Activated CD8-positive, alpha-beta memory T cell treated with anti-CD3 and anti-CD28 coated beads for 4 hours (primary cell): ENCODE measurements around the gene ISOC2.
"Not testable (repeated sequence)": the region's sequence is repeated elsewhere in the genome, so short reads cannot be mapped to it uniquely, and the experiment has no call there.

Experiments used
- DNase-seq, 2 donors: peaks; one replicate each; pipeline ENCODE4 v3.0.0-alpha.2; 2020; ENCODE audit warnings: low read depth in 2 of 2

ISOC2 gene

GRCh38 chr19:55440411-55441105 is 20.9 kb downstream of the ISOC2 start:
- no peak for DNase-seq

GRCh38 chr19:55439052-55439451 is 22.4 kb downstream of the ISOC2 start:
- DNase-seq: no peak

DNA sequence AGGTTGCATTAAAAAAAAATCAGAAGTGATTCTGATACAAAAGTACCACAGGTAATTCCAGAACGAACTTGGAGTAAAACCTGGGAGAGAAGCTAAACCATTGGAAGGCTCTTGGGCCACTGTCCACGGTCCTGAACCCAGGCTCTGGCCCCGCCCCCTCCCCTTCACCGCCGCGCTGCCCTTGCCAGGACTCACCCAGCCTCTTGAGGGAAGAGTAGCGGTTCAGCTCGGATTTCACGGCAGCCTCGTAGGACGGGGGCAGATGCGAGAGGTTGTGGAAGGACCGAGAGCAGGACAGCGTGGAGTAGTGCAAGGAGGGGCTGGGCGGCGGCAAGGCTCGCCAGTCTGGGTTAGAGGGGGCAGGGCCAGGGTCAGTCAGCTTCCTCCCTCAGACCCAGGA is 24.0 kb downstream of the ISOC2 start:
- DNase-seq: no peak

- DNase-seq: no peak
Measured at GRCh38 chr19:55436847-55437246, 24.6 kb downstream of the ISOC2 start.

DNA sequence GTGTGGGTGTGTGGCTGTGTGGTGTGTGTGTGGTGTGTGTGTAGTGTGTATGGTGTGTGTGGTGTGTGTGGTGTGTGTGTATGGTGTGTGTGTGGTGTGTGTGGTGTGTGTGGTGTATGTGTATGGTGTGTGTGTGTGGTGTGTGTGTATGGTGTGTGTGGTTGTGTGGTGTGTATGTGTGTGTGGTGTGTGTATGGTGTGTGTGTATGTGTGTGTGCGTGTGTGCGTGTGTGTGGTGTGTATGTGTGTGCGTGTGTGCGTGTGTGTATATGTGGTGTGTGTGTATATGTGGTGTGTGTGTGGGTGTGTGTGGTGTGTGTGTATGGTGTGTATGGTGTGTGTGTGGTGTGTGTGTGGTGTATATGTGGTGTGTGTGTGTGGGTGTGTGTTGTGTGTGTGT is 26.4 kb downstream of the ISOC2 start:
- no peak for DNase-seq

DNA sequence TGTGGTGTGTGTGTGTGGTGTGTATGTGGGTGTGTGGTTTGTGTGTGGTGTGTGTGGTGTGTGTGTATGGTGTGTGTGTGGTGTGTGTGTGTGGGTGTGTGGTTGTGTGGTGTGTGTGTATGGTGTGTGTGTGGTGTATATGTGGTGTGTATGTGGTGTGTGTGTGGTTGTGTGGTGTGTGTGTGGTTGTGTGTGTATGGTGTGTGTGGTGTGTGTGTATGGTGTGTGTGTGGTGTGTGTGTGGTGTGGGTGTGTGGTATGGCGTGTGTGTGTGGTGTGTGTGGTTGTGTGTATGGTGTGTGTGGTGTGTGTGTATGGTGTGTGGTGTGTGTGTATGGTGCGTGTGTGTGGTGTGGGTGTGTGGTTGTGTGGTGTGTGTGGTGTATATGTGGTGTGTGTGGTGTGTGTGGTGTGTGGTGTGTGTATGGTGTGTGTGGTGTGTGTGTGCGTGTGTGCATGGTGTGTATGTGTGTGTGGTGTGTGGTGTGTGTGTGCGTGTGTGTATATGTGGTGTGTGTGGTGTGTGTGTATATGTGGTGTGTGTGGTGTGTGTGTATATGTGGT is 27.0 kb downstream of the ISOC2 start:
- no peak for DNase-seq

DNA sequence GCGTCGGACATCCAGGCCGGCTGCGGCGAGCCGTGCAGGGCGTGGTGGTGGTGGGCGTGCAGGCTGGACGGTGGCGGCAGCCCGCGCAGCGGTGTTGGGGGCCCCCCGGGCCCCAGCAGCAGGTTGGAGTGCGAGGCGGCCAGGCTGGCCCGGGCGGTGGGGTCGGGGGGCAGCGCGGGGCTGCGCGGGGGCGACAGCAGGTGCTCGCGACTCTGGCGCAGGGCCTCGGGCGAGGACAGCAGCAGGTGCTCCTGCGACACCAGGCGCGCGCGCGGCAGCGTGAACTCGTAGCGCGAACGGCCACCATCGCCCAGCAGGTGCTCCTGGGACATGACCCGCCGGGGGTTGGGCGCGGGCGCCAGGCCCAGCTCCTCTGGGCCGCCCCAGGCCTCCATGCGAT is 28.1 kb downstream of the ISOC2 start:
- no peak for DNase-seq

GRCh38 chr19:55432241-55432959 is 29.0 kb downstream of the ISOC2 start:
- DNase-seq: no peak

DNA sequence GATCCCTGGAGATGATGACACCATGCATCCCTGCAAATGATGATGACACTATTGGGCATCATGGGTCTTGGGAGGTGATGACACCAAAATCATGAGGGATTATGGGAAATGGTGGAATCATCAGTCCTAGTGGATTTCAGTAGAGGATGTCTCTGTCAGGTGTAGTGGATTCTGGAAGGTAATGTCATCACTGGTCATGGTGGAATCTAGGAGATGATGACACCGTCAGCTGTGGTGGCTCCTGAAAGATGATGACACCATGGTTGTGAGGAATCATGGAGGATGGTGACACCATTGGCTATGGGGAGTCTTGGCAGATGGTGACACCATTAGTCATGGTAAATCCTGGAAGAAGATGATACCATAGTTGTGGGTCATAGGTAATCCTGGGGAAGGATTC is 30.3 kb downstream of the ISOC2 start:
- no peak for DNase-seq

GRCh38 chr19:55426042-55426441 is 35.4 kb downstream of the ISOC2 start:
- no peak for DNase-seq

DNA sequence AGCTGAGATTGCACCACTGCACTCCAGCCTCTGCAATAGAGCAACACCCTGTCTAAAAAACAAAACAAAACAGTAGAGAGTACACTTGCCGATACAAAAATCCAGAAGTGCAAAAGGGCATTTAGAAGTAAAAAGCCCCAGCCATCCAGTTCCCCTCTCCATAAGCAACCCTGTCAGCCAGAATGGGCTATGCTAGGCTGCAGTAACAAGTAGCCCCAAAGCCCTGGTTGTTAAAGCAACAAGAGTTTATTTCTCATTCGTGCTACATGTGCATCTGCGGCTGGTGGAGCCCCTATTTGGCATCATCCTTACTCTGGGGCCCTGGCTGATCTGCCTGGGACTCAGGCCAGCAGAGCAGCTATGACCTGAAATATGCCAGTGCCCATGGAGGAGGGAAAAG is 36.9 kb downstream of the ISOC2 start:
- no peak for DNase-seq

- DNase-seq: no peak
Measured at GRCh38 chr19:55423225-55424005, 38.0 kb downstream of the ISOC2 start.

DNA sequence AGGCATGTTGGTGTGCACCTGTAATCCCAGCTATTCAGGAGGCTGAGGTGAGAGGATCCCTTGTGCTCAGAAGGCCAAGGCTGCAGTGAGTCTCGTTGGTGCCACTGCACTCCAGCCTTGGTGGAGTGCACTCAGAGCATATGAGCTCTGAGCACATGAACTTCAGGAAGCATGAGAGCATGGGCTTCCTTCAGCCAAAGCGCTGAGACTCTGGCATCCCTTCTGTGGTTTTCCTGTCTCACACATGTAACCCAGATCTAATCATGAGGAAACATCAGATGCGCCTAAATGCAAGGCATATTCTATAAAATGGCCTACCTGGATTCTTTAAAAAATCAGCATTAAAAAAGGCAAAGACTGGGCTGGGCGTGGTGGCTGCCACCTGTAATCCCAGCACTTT is 40.2 kb downstream of the ISOC2 start:
- DNase-seq: peak in 1 of 2 donors; percentile 6

- DNase-seq: no peak
Measured at GRCh38 chr19:55419624-55420236, 41.7 kb downstream of the ISOC2 start.

DNA sequence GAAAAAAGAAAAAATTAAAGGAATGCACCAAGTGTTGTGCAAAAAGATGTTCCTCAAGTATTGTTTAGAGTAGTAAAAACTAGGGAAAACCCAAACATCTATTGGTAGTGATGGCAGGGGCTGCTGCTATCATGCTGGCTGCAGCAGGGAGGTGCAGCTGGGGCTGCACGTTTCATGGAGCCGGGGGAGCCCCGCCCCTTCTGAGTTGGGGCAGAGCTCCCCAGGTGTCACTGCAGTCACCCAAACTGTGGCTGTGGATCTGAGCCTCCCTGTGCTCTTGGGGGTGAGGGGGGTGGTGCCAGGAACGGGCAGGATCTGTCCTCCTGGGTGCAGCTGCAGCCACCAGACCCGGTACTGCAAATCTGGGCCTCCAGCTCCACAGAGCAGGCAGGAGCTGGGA is 42.3 kb downstream of the ISOC2 start:
- DNase-seq: no peak

DNA sequence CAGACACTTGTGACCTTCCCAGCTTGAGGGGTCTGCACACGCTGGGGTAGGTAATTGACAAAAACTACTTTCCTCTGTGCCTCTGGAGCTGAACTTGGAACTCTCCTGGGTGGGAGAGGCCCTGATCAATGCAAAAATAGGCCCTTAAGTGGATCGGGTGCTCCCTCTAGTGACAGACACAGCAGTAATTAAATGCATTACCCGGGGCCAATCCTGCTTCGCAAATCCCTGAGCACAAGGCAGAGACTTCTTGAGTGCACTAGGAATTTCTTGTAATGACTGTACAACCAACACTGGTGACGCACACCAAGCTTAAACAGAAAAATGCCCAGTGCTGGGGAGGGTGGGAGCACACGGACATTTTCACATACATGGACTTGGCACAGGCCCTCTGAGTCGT is 43.3 kb downstream of the ISOC2 start:
- peak; percentile 13 to 23 for DNase-seq

DNA sequence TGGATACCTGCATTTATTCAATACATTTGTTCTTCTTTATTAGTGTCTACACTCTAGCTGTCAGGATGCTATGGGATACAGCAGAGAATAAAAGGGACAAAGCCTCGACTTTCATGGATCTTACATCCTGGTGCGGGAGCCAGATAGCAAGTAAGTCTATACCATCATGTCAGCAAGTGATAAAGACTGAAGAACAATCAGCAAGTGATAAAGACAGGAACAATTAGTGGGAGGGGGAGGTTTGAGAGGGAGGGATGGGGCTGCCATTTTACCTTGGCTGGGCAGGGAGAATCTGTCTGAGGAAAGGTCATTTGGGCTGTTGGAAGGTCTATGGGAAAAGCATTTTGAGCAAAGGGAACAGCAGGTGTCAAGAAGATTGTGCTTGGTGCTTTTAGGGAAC is 51.3 kb downstream of the ISOC2 start:
- DNase-seq: no peak

DNA sequence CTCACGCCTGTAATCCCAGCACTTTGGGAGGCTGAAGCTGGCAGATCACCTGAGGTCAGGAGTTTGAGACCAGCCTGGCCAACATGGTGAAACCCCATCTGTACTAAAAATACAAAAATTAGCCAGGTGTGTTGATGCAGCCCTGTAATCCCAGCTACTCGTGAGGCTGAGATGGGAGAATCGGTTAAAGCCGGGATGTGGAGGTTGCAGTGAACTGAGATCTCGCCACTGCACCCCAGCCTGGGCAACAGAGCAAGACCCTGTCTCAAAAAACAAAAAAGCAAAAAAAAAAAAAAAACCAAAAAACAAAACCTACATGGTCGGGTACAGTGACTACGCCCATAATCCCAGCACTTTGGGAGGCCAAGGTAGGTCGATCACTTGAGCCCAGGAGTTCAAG is 52.3 kb downstream of the ISOC2 start:
- not testable (repeated sequence) for DNase-seq

GRCh38 chr19:55408533-55408872 is 52.9 kb downstream of the ISOC2 start:
- DNase-seq: no peak

DNA sequence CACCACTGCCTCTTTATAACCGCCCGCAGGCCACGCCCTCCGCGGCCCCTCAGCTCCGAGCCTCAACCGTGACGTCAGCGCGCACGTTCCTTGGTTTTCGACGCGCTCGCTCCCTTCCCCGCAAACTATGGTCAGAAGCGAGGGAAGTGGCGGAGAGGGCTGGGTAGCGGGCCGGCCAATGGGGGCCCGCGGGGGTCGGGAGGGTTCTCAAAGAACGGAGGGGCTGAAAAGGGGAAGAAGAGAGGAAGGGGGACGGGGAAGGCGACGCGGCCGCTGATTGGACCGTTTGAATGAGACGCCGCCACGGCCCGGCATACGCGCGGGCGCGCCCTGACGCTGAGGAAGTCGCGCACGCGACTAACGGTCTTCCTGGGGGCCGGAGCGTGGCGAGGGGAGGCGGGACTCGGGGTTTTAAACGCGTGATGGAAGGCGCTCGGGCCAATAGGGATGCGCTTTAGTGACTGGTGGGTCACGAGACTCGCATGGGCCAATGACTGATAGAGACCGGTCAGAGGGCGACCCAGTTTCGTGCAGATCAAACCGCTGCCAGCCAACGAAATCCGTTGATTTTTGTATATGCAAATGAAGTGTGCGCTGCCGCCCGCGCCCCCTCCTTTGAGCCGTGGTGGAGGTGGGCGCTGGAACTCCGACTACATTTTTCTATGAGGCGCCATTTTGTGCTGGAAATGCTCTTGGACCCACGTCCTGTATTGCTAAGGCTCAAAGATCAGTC is 53.5 kb downstream of the ISOC2 start:
- DNase-seq: peak; percentile 92 to 95

GRCh38 chr19:55407550-55407799 is 54.0 kb downstream of the ISOC2 start, which contains the start of gene UBE2S:
UBE2S (minus strand) TSS chr19:55407788; CDS start chr19:55407589, 199 bp downstream.
- DNase-seq: not testable (repeated sequence)
